Cardiac fibroblast (primary cell): ENCODE measurements around the gene STIM1.

Experiments used
- DNase-seq, 2 donors: peaks; one replicate each; pipeline versions ENCODE4 v3.0.0 to v3.0.0-alpha.2; 2010; ENCODE audit warnings: low read depth in 2 of 2
- H3K4me3 ChIP-seq, 2 donors: replicated peaks in 1 of 2; 1 replicate in 1 of 2; 2 replicates in 1 of 2; pipeline ENCODE4 v1.5.1; 2011; ENCODE audit warnings: low read depth in 2 of 2, low read length in 2 of 2, mild to moderate bottlenecking in 2 of 2, moderate library complexity in 1 of 2
- CTCF ChIP-seq: IDR thresholded peaks from one replicate; pipeline ENCODE4 v1.5.1; 2011; ENCODE audit warnings: low read depth, mild to moderate bottlenecking, low read length, inconsistent platforms

STIM1 gene

GRCh38 chr11:3922056-3922455, 66.6 kb downstream of the STIM1 start:
- no peak overlapping the region for H3K4me3 ChIP-seq
- TF ChIP-seq CTCF, result no peak
- no peak for DNase-seq

- H3K4me3 ChIP-seq, result no peak overlapping the region
- no peak for DNase-seq
- TF ChIP-seq CTCF, result no peak
Measured at GRCh38 chr11:3925513-3925912, 70.0 kb downstream of the STIM1 start.

GRCh38 chr11:3926458-3927095, 71.1 kb downstream of the STIM1 start:
- TF ChIP-seq CTCF, result no peak
- H3K4me3 ChIP-seq, result no peak overlapping the region
- DNase-seq, result no peak

- no peak overlapping the region for H3K4me3 ChIP-seq
- DNase-seq, result no peak
- no peak for TF ChIP-seq CTCF
Measured at GRCh38 chr11:3927129-3927796, 71.8 kb downstream of the STIM1 start.

- no peak overlapping the region for H3K4me3 ChIP-seq
- no peak for TF ChIP-seq CTCF
- no peak for DNase-seq
Measured at GRCh38 chr11:3929232-3929631, 73.8 kb downstream of the STIM1 start.

GRCh38 chr11:3929649-3930048, 74.2 kb downstream of the STIM1 start:
- no peak for DNase-seq
- TF ChIP-seq CTCF, result no peak
- no peak overlapping the region for H3K4me3 ChIP-seq
